K562 (cell line): ENCODE measurements around the gene EFNA5. TPM values are rescaled to one million over a fixed set of nuclear protein-coding genes. Genes with fewer than 3 reads are reported as not detected.

Experiments used
- ATAC-seq: fragments of 200-7000 bp; cut with Tn5 transposase; 3 replicates; pipeline ENCODE4 v1.9.1; 2020; ENCODE audit warnings: moderate library complexity
- BruUV-seq: library from RNA; stranded (reverse); fragments of 400-500 nt; replicated peaks from 2 replicates; lab custom pipeline; 2021; lab: Mats Ljungman, UMichigan
- CTCF ChIA-PET: fragments of 300-600 bp; formaldehyde crosslinking; extraction: SDS; loops from one replicate; lab custom pipeline; 2021; ENCODE audit warnings: low intra/inter-chr PET ratio; lab: Yijun Ruan, JAX
- POLR2A ChIA-PET: fragments of 300-600, 350-650 bp; sonication (Branson Sonifier 250); formaldehyde crosslinking; extraction: SDS; loops from one replicate; lab custom pipeline; 2021; ENCODE audit warnings: antibody characterized with exemption, inconsistent platforms; lab: Yijun Ruan, JAX
- DNase-seq, 4 experiments: peaks; one replicate each; pipeline versions ENCODE4 v3.0.0 to v3.0.0-alpha.2; 2011 to 2018; ENCODE audit warnings: low spot score in 3 of 4, mixed read lengths in 3 of 4; ENCODE audit errors: extremely low read depth in 1 of 4
- FAIRE-seq: peaks from 2 replicates; lab custom pipeline; 2011; peaks lifted over from hg19 to GRCh38; lab: Jason Lieb, UNC
- H2AFZ ChIP-seq: 2 replicates; pipeline ENCODE4 v1.6.0; 2011; ENCODE audit warnings: low read depth, low read length, control low read depth, inconsistent platforms
- H3K27ac ChIP-seq: fragments of 200-600 bp; 3 replicates; pipeline ENCODE4 v1.8.0; 2011; ENCODE audit warnings: low read depth, mild to moderate bottlenecking, control low read depth, inconsistent platforms, low read length, moderate library complexity, mixed read lengths; ENCODE audit errors: extremely low read depth
- H3K27me3 ChIP-seq, 2 experiments: fragments of 300-600 bp in 1 of 2; 2 replicates in 1 of 2; 3 replicates in 1 of 2; pipeline versions ENCODE4 v1.6.0 to v1.8.0; 2011; ENCODE audit warnings: inconsistent platforms in 2 of 2, low read length in 2 of 2, mild to moderate bottlenecking in 1 of 2, mixed read lengths in 1 of 2, moderate library complexity in 1 of 2; ENCODE audit not compliant: control insufficient read depth in 2 of 2, insufficient read depth in 2 of 2
- H3K36me3 ChIP-seq: fragments of 300-600 bp; 3 replicates; pipeline ENCODE4 v1.8.0; 2011; ENCODE audit warnings: mild to moderate bottlenecking, low read length, inconsistent platforms; ENCODE audit not compliant: control insufficient read depth, insufficient read depth
- H3K4me1 ChIP-seq, 2 experiments: fragments of 200-600 bp in 1 of 2; replicated peaks in 1 of 2; 2 replicates in 1 of 2; 3 replicates in 1 of 2; pipeline versions ENCODE4 v1.5.1 to v1.8.0; 2011; ENCODE audit warnings: inconsistent platforms in 2 of 2, low read length in 2 of 2, mild to moderate bottlenecking in 1 of 2, mixed read lengths in 1 of 2, moderate library complexity in 1 of 2; ENCODE audit not compliant: control insufficient read depth in 2 of 2, insufficient read depth in 2 of 2
- H3K4me2 ChIP-seq: 2 replicates; pipeline ENCODE4 v1.6.1; 2011; ENCODE audit warnings: low read length, control low read depth, inconsistent platforms, mixed read lengths; ENCODE audit not compliant: insufficient read depth
- H3K4me3 ChIP-seq: fragments of 200-600 bp; sonication (generic), shearing (Covaris generic); 2 replicates; pipeline ENCODE4 v1.5.1; 2016; ENCODE audit warnings: control low read depth, inconsistent platforms
- H3K79me2 ChIP-seq: fragments of 200-600 bp; 3 replicates; pipeline ENCODE4 v1.8.0; 2011; ENCODE audit warnings: low read length, inconsistent platforms; ENCODE audit not compliant: control insufficient read depth, insufficient read depth
- H3K9ac ChIP-seq, 2 experiments: 2 replicates each; pipeline versions ENCODE4 v1.6.0 to v1.6.1; 2011; ENCODE audit warnings: low read depth in 2 of 2, low read length in 2 of 2, control low read depth in 1 of 2, inconsistent platforms in 1 of 2, mild to moderate bottlenecking in 1 of 2, mixed read lengths in 1 of 2; ENCODE audit not compliant: insufficient read depth in 1 of 2
- H3K9me1 ChIP-seq: one replicate; pipeline ENCODE4 v1.6.0; 2011; ENCODE audit warnings: inconsistent platforms, mild to moderate bottlenecking, low read length, moderate library complexity; ENCODE audit not compliant: control insufficient read depth, insufficient read depth
- H3K9me3 ChIP-seq: replicated peaks from 2 replicates; pipeline ENCODE4 v1.5.1; 2011; ENCODE audit warnings: low read depth, low read length, inconsistent platforms; ENCODE audit not compliant: control insufficient read depth, insufficient read depth
- H4K20me1 ChIP-seq: replicated peaks from 2 replicates; pipeline ENCODE4 v1.6.1; 2011; ENCODE audit warnings: low read length, inconsistent platforms, mixed read lengths; ENCODE audit not compliant: control insufficient read depth, insufficient read depth
- FOS ChIP-seq: IDR thresholded peaks from 3 replicates; pipeline ENCODE4 v1.6.1; 2011; ENCODE audit not compliant: insufficient read length; ENCODE audit errors: extremely low read depth
- KDM1A ChIP-seq, 2 experiments: fragments of 450-650 bp; IDR thresholded peaks; 2 replicates each; pipeline ENCODE4 v1.6.1; 2016; ENCODE audit warnings: mild to moderate bottlenecking in 2 of 2
- KDM2B ChIP-seq: fragments of 250-450 bp; sonication (Bioruptor Pico); IDR thresholded peaks from 2 replicates; pipeline ENCODE4 v1.8.0; 2021; ENCODE audit warnings: mild to moderate bottlenecking, moderate library complexity
- SAFB2 ChIP-seq: fragments of 200-400 bp; formaldehyde crosslinking; IDR thresholded peaks from 2 replicates; pipeline ENCODE4 v1.6.1; 2018; ENCODE audit warnings: borderline replicate concordance, low read length, low read depth, moderate library complexity; ENCODE audit not compliant: severe bottlenecking
- U2AF1 ChIP-seq: fragments of 200-400 bp; formaldehyde crosslinking; optimal IDR thresholded peaks from 2 replicates; pipeline ENCODE3; 2017; ENCODE audit warnings: mild to moderate bottlenecking, low read depth, low read length, moderate library complexity
- USF2 ChIP-seq: sonication (generic); formaldehyde crosslinking; IDR thresholded peaks from 2 replicates; pipeline ENCODE4 v1.5.0; 2020; ENCODE audit warnings: missing genetic modification reagents
- ZNF609 ChIP-seq: sonication (generic); formaldehyde crosslinking; IDR thresholded peaks from 2 replicates; pipeline ENCODE4 v1.8.1; 2023; ENCODE audit warnings: missing genetic modification reagents, mild to moderate bottlenecking, borderline replicate concordance
- ZZZ3 ChIP-seq: fragments of 450-650 bp; IDR thresholded peaks from 2 replicates; pipeline ENCODE4 v1.6.1; 2016; ENCODE audit warnings: antibody characterized with exemption, mild to moderate bottlenecking, moderate library complexity
- WGBS: fragments of 100-300 bp; shearing (Covaris generic); methylation state at CpG from one replicate; pipeline ENCODE4 v1.1.6; 2016; ENCODE audit warnings: low coverage, mixed read lengths; ENCODE audit not compliant: insufficient coverage; ENCODE audit errors: missing lambda C conversion rate; 5-methylcytosine and 5-hydroxymethylcytosine counted together
- in situ Hi-C: fragments of 300-500 bp; cut with MboI; formaldehyde crosslinking; loops from 4 replicates; pipeline ENCODE4 v1.15.0; 2018; ENCODE audit warnings: inconsistent platforms, mixed read lengths
- intact Hi-C: fragments of 100-400 bp; cut with micrococcal nuclease; formaldehyde crosslinking; loops from 2 replicates; pipeline ENCODE4 v1.14.2; 2022
- polyA plus RNA-seq, 8 experiments: library from polyadenylated mRNA; depleted of rRNA in 4 of 8; stranded (reverse) in 5 of 8; unstranded in 3 of 8; fragments of >200 nt; fragmentation: Nextera tagmentation in 2 of 8; fragmentation: Illumina TruSeq in 1 of 8; extraction: Ambion mirVana in 2 of 8; extraction: Trizol in 1 of 8; gene quantifications; 2 replicates each; pipeline versions ENCODE4 v1.2.1 to v1.2.3, GENCODE V29; 2011 to 2014; ENCODE audit warnings: inconsistent platforms in 1 of 8, missing spikeins in 1 of 8
- total RNA-seq, 7 experiments: library from RNA; depleted of rRNA in 6 of 7; stranded (reverse); fragments of >200 nt in 6 of 7; fragmentation: Illumina TruSeq in 2 of 7; extraction: Trizol in 2 of 7; gene quantifications; 2 replicates each; pipeline versions ENCODE4 v1.2.1 to v1.2.3, GENCODE V29; 2011 to 2021; ENCODE audit warnings: low replicate concordance in 1 of 7

Gene EFNA5
- total and polyA plus RNA-seq, 9 of the 15 experiments (the other 6 are each of a cell fraction or from before 2014, with no cell fraction given) = 0.20 TPM; not detected in 8

- no peaks in the 10 kb centered on the region for H3K9me3 ChIP-seq
- H3K79me2 ChIP-seq = no peaks in the 10 kb centered on the region
- ATAC-seq = no peak
- no peaks in the 10 kb centered on the region for H4K20me1 ChIP-seq
- DNase-seq = no peak
- H3K4me1 ChIP-seq = no peaks in the 10 kb centered on the region
- ChIA-PET CTCF (no interaction called here), POLR2A (no interaction called here)
- H3K27ac ChIP-seq = no peak overlapping the region
- H3K4me2 ChIP-seq = no peak overlapping the region
- H3K9ac ChIP-seq = no peak overlapping the region
- H3K9me1 ChIP-seq = no peaks in the 10 kb centered on the region
- WGBS = 0% methylated on average over 2 of the region's 2 CpGs
- H3K4me3 ChIP-seq = no peak overlapping the region
- H3K36me3 ChIP-seq = no peaks in the 10 kb centered on the region
- intact Hi-C loops (no loop called here), in situ Hi-C loops (no loop called here)
- H3K27me3 ChIP-seq = no peaks in the 10 kb centered on the region
- no peak overlapping the region for H2AFZ ChIP-seq
- BruUV-seq = no TSS peak
- no peak for FAIRE-seq
- TF ChIP-seq ZNF609 (CRISPR knock-in tag) (no peak), FOS (no peak), KDM2B (CRISPR knock-in tag) (no peak), USF2 (CRISPR knock-in tag) (no peak), KDM1A (IDR thresholded peaks at IDR 0.05) (no peak), ZZZ3 (no peak), SAFB2 (no peak), U2AF1 (no peak)
Measured at GRCh38 chr5:107352576-107352975, 318.2 kb downstream of the EFNA5 start.
